ENCODE measurements around the gene KIF26A.
"Not testable (repeated sequence)": the region's sequence is repeated elsewhere in the genome, so short reads cannot be mapped to it uniquely, and the experiment has no call there.

The KIF26A gene

DNA sequence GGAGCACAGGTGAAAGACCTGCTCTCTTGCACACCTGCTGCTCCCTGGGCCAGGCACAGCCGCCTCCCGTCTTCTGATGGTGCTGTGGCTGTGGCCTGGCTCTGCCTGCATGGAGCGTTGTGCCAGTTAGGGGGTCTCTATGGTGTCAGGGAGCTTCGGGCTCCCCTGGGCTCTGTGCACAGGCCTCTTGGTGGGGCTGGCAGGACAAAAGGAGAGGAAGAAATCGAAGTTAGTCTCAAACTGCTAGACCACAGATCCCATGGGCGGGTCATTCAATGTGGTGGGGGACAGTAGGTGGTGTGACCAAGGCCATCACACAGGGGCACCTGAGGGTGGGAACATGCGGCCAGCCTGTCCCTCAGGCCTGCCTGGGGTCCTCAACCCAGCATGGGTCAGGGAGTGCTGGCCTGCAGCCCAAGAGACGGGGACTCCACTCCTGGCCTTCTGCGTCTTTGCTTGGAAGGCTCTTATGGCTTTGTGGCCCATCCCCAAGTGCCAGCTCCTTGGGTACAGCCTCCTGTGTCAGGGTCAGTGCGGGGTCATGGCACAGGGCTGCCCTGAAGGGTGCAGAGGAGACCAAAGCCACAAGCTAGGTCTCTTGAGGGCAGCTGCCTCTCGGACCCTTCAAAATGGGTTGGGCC lies 84.1 kb downstream of the KIF26A start:
- no peak for DNase-seq (ENCODE audit: low spot score)

DNA sequence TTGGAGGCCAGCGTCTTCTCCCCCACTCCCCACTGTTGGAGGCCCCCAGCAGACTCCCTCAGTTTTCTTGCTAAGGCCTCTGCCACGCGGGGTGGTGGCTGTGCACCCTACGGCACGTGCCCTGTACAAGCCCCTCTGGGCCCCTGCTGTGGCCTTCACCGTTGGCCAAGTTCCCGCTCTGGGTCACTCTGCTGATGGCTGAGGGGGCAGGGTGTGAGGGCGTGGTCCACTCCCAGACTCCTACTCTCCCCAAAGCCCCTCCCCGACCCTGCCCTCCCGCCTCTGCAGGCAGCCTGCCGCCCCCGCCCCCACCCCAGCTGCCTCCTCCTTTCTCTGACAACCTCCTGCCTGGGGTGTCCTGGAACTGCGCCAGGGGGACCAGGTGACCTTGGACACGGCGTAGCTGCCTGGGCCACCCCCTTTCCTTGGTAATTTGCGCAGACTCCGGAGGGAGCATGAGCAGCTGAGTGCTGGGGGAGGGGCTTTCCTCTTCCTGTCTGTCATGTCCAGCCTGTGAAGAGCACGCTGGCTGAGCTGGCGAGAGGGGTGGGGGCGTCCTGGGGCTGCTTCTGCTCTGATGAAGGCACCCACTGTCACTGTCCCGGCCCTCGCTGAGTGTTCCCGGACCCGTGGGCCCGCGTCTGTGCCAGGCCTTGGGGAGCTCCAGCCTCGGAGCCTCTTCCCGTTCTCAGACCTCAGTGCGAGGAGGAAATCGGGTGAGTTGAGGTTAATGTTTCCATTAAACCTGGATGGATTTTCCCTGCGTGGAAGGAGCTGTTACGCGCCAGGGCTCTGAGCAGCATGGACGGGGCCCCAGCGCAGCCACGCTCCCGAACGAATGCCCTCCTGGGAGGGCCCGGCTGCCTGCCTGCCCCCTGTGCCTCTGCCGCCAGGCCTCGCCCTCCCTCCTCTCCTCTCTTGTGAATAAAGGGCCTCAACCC lies 85.0 kb downstream of the KIF26A start:
- no peak for DNase-seq (ENCODE audit: low spot score)

DNA sequence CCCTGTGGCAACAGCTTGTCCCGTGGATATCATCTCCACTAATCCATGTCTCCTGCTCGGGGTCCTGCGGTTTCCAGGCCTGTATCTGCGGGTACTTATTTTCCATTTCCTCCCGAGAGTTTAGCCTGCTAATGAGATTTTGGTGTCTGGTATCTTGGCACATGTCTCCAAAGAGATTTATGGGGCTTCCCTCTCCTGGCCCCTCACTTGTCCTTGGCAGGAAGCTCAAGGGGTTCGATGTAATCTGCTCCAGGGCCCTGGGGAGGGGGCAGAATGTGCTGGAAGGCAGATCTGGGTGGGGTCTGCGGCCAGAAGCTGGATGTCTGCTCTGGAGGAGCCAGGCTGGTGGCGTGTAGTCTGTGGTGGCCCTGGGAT lies 85.7 kb downstream of the KIF26A start:
- DNase-seq (ENCODE audit: low spot score) = no peak

DNA sequence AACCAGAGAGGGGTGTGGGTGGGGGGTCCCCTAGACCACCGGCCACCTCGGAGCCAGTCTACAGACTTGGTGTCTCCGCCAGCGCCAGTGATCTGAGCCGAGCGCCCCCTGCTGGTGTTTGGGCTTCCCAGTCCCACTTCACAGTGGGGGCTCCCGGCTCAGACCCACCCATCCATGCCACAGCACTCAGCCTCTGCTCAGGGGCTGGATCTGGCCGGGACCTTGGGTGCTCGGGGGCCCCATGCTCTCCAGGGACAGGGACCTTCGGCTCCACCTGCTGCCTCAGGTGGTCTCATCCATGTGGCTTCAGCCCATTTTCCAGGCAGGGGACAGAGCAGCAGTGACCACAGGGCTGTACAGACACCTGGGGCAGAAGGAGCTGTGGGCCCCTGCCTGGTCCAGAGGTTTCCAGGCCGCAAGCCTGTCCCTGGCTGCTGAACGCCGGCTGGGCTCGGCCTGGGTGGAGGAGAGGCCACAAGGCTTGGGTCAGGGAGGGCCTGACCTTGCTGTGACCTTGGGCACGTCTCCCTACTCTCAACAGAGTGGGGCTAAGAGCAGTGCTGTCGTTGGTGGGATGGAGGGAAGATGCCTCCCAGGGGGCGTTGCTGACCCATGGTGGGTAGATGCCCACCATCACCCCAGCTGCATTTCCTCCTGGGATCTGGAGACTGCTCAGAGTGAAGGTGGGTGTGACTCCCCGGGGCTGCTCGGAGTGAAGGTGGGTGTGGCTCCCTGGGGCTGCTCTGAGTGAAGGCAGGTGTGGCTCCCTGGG lies 86.3 kb downstream of the KIF26A start:
- DNase-seq (ENCODE audit: low spot score) = peak; percentile 24

DNA sequence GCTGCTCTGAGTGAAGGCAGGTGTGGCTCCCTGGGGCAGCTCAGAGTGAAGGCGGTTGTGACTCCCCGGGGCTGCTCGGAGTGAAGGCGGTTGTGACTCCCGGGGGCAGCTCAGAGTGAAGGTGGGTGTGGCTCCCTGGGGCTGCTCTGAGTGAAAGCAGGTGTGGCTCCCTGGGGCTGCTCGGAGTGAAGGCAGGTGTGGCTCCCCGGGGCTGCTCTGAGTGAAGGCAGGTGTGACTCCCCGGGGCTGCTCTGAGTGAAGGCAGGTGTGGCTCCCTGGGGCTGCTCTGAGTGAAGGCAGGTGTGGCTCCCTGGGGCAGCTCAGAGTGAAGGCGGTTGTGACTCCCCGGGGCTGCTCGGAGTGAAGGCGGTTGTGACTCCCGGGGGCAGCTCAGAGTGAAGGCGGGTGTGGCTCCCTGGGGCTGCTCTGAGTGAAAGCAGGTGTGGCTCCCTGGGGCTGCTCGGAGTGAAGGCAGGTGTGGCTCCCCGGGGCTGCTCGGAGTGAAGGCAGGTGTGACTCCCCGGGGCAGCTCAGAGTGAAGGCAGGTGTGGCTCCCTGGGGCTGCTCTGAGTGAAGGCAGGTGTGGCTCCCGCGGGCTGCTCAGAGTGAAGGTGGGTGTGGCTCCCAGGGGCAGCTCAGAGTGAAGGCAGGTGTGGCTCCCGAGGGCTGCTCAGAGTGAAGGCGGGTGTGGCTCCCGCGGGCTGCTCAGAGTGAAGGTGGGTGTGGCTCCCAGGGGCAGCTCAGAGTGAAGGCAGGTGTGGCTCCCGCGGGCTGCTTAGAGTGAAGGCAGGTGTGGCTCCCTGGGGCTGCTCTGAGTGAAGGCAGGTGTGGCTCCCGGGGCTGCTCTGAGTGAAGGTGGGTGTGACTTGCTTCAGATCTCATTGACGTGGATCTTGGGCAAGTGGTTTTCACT lies 87.1 kb downstream of the KIF26A start:
- DNase-seq (ENCODE audit: low spot score) = not testable (repeated sequence)

DNA sequence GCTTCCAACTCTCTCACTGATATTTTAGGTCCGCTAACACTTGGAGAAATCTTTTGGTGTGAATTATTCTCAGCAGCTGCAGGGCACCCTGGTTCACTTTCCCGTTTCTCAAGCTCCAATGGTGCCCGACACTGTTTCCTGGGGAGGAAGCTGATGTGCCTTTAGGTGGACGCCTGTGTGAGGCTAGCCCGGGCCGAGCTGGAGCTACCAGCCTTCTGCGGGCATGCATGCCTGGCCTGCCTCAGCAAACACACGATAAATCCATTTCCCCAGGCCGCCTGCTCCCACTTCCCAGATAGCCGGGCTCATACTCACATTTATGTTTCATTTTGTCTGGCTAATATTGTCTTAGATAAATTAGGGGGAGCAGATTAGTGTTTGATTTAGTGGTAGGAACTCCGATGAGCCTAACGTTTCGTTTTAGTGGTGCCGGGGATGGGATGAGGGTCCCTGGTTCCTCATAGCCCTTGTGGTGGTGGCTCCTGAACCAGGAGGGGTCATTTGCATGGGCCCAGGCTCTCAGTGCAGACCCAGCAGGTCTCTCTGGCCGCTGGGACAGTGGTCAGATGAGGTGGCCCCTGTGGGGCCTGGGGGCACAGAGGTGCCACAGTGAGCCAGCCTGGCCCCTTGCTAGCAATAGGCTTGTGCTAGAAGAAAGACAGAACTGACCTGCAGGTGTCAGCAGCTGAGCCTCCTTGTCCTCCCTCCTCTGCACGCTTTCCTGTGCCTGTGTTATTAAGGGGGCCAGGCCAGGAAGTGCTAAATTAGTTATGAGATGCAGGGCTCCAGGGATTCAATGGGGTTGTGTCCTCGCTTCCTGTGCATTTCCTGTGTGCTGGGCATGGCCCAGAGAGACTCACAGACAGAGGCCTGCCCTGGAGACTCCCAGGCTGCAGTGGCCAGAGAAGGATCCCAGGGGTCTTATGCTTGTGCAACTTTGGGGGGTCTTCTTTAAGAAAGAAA lies 88.3 kb downstream of the KIF26A start:
- DNase-seq (ENCODE audit: low spot score) = no peak

DNA sequence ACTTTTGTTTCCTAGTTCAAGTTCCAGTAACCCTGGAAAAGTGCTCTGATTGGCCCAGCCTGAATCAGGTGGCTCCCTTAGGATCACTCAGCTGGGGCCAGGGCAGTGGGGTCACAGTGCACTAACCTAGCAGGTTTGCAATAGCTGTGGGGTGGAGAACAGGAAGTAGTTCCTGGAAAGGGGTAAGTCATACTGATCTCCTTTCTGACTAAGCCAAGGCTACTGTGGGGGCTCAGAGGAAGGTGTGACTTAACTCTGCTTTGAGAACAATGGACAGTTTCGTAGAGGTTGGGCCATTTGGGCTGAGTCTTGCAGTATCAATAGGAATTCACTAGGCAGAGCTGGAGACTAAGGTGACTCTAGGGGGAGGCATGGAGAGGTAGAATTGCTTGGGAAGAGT lies 89.4 kb downstream of the KIF26A start:
- no peak for DNase-seq (ENCODE audit: low spot score)

DNA sequence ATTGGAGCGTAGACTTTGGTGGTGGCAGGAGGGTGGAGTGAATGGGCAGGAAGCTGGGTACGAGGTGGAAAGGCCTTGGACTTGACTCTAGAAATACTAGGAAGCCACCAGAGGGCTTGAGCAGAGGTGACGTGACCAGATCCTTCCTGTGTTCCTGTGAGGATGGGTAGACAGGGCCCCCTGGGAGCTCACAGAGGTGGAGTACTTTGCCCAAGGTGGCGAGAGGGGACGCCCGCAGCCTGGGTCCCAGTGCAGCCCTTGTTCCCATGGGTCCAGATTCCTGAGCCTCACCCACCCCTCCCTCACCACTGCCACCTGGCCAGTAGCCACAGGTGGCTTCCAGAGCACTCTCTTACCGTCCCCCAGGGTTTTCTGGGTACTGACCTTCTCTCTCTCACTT lies 89.8 kb downstream of the KIF26A start:
- DNase-seq (ENCODE audit: low spot score) = no peak

DNA sequence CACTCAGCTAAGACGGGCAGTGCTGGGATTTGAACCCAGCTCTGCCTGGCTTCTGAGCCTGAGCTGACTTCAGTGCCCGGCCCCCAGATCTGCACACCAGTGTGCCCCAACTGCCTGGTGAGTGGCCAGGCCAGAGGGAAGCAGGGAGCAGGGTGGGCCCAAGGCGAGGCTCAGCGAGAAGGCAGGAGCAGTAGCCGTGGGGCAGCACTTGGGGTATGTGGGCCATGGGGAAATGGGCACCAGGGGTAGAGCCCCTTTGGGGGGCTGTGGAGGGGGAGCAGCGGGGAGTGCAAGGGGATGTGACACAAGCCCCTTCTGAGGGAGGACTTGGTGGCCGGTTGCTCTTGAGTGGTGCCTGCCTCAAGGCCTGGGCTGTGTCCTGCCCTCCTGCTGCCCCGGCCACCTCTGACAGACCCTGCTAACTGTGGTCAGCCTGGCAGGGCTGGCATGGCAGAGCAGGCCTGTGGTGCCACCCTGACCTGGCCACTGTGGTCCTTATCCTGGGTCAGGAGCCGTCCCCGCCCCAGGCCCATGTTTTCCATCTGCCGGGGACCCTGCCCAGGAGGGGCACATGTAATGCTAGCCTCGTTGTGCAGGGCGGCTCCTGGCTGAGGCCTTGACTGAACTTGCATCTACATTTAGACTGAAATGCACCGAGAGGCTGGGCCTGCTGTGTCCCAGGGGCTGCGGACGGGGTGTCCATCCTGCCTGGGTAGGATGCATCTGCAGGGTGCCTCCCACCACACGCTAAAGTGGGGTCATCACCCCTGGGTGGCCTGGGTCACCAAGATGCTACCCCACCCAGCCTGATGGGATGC lies 90.5 kb downstream of the KIF26A start:
- no peak for DNase-seq (ENCODE audit: low spot score)

DNA sequence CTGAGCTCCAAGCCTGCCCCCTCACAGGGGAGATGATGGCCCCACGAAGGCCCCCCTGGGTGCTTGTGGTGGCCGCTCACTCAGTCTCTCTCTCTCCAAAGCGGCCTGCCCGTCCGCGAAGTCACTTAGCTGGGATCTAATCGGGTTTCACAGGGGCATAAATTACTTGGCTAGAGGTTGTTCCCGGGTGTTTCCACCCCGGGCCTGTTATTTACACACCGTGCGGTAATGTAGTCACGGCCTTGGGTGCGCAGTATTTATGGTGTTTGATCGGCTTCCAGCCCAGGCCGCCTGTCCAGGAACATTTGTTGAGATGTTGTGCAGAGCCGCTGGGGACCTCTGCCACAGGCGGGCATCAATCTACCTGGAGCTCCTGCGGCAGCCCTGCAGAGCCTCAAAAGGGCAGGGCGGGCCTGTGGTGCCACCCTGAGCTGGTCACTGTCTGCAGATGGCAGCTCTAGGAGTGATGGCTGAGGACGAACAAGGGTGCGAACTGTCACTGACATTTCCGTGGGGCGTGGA lies 91.2 kb downstream of the KIF26A start:
- DNase-seq (ENCODE audit: low spot score) = no peak

DNA sequence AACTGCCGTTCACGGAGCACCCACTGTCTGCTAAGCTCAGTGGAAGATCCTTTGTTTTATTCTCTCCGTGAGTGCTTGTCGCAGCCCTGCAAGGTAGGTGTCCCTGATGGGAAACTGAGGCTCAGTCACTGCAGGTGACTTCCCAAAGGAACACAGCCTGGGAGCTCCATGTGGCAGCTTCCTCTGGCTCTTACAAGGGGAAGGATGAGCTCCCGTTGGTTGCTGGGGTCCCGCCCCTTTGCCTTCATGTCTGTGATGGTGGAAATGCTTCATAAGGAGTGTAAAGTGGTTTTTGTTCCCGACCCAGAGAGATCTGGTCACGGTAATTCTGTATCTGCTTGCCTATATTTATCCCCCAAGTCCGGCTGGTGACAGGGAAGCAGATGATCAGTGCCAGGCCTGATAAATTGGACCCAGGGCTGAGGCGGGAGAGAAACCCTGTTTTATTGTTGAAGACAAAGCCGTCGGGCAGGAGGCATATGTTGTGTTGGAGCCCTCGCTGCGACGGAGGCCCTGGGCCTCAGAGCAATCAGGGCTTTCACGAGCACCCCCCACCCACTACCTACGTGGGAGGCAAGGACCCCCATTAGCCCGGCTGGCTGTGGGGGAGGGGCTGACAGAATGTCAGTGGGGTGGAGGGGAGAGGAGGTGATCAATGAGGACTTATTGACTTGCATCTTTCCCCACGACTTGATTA lies 91.9 kb downstream of the KIF26A start:
- no peak for DNase-seq (ENCODE audit: low spot score)
